ENCODE results near the gene CCT5. TPM values are rescaled to one million over a fixed set of nuclear protein-coding genes. Genes with fewer than 3 reads are reported as not detected.

CCT5 gene
- total RNA-seq, 1 experiment from 2014 or later = 675 TPM

DNA sequence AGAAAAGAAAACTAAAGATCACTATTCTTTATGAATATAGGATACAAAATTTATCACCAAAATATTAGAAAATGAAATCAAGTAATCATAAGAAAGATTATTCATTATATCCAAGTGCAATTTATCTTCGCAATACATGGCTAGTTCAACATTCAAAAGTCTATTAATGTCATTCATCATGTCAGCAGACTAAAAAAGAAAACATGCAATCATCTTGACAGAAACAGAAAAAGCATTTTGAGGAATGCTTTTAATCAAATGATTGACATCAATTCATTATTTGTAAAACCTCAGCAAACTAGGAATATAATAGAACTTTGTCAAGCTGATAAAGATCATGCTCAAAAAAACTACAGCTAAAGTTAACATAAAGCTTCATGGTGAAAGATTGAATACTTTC is 41.1 kb upstream of the CCT5 start:
- no TSS peak for BruUV-seq (replicated peaks)
- H3K4me1 ChIP-seq (ENCODE audit: insufficient read depth, low read length, poor library complexity, severe bottlenecking) = no peaks in the 10 kb centered on the region
- H3K4me3 ChIP-seq (ENCODE audit: low read depth, low read length, poor library complexity, severe bottlenecking) = no peak overlapping the region
- intact Hi-C loops (cut with micrococcal nuclease; ENCODE audit: unreplicated experiment) = no loop called here
- TF ChIP-seq, protein P1, sequence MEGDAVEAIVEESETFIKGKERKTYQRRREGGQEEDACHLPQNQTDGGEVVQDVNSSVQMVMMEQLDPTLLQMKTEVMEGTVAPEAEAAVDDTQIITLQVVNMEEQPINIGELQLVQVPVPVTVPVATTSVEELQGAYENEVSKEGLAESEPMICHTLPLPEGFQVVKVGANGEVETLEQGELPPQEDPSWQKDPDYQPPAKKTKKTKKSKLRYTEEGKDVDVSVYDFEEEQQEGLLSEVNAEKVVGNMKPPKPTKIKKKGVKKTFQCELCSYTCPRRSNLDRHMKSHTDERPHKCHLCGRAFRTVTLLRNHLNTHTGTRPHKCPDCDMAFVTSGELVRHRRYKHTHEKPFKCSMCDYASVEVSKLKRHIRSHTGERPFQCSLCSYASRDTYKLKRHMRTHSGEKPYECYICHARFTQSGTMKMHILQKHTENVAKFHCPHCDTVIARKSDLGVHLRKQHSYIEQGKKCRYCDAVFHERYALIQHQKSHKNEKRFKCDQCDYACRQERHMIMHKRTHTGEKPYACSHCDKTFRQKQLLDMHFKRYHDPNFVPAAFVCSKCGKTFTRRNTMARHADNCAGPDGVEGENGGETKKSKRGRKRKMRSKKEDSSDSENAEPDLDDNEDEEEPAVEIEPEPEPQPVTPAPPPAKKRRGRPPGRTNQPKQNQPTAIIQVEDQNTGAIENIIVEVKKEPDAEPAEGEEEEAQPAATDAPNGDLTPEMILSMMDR (conservative IDR thresholded peaks at IDR 0.05; ENCODE audit: low read depth, low read length) = no peak
- no peak for TF ChIP-seq EZH2 (IDR thresholded peaks at IDR 0.05; ENCODE audit: borderline replicate concordance, low read depth, low read length, poor library complexity, severe bottlenecking)
- POLR2A ChIA-PET (ENCODE audit: low non-redundant PET) = no interaction called here
- no peaks in the 10 kb centered on the region for H3K27me3 ChIP-seq (replicated peaks; ENCODE audit: insufficient read depth, low read depth, low read length, poor library complexity)
- H3K27ac ChIP-seq (ENCODE audit: low read depth, low read length, poor library complexity, severe bottlenecking) = no peak overlapping the region
- CTCF ChIA-PET = no interaction called here
- H3K36me3 ChIP-seq (ENCODE audit: insufficient read depth, low read length, poor library complexity, severe bottlenecking) = no peaks in the 10 kb centered on the region
- DNase-seq (ENCODE audit: low spot score) = no peak
- no peaks in the 10 kb centered on the region for H3K9me3 ChIP-seq (ENCODE audit: low read depth, low read length, poor library complexity, severe bottlenecking)

GRCh38 chr5:10213316-10213715 is 36.8 kb upstream of the CCT5 start:
- ChIA-PET CTCF (interaction anchor here (0.7 kb wide), 1 partner anchor 438 kb away, joined by 4 read pairs; no protein-coding TSS in a partner anchor), POLR2A (ENCODE audit: low non-redundant PET) (no interaction called here)
- no TSS peak for BruUV-seq (replicated peaks)
- H3K4me1 ChIP-seq (ENCODE audit: insufficient read depth, low read length, poor library complexity, severe bottlenecking) = no peaks in the 10 kb centered on the region
- DNase-seq (ENCODE audit: low spot score) = no peak
- intact Hi-C loops (cut with micrococcal nuclease; ENCODE audit: unreplicated experiment) = no loop called here
- no peaks in the 10 kb centered on the region for H3K27me3 ChIP-seq (replicated peaks; ENCODE audit: insufficient read depth, low read depth, low read length, poor library complexity)
- H3K27ac ChIP-seq (ENCODE audit: low read depth, low read length, poor library complexity, severe bottlenecking) = no peak overlapping the region
- no peaks in the 10 kb centered on the region for H3K36me3 ChIP-seq (ENCODE audit: insufficient read depth, low read length, poor library complexity, severe bottlenecking)
- H3K9me3 ChIP-seq (ENCODE audit: low read depth, low read length, poor library complexity, severe bottlenecking) = no peaks in the 10 kb centered on the region
- TF ChIP-seq EZH2 (IDR thresholded peaks at IDR 0.05; ENCODE audit: borderline replicate concordance, low read depth, low read length, poor library complexity, severe bottlenecking) = no peak
- TF ChIP-seq, protein P1 (conservative IDR thresholded peaks at IDR 0.05; ENCODE audit: low read depth, low read length) = no peak
- no peak overlapping the region for H3K4me3 ChIP-seq (ENCODE audit: low read depth, low read length, poor library complexity, severe bottlenecking)

DNA sequence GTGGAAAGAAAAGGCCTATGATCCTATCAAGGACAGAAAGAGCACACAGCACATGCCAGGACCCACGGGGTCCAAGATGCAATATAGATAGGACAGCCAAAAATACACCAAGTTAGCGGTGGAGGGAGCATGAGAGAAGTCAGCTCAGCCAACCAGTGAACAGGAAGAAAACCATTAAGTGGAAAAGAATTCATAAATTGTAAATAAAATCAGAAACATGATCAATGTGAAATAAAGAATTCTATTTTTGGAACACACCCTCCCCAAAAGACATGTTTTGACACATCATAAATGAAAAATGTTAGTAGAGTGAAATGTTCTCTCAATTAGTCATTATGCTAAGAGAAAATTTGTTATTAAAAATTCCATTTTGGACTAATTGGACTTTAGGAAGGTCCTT is 36.0 kb upstream of the CCT5 start:
- no peak for TF ChIP-seq EZH2 (IDR thresholded peaks at IDR 0.05; ENCODE audit: borderline replicate concordance, low read depth, low read length, poor library complexity, severe bottlenecking)
- TF ChIP-seq, protein P1 (conservative IDR thresholded peaks at IDR 0.05; ENCODE audit: low read depth, low read length) = no peak
- BruUV-seq (replicated peaks) = no TSS peak
- intact Hi-C loops (cut with micrococcal nuclease; ENCODE audit: unreplicated experiment) = no loop called here
- no peak for DNase-seq (ENCODE audit: low spot score)
- CTCF ChIA-PET = no interaction called here
- Histone ChIP-seq H3K9me3 (ENCODE audit: low read depth, low read length, poor library complexity, severe bottlenecking) (no peaks in the 10 kb centered on the region), H3K4me1 (ENCODE audit: insufficient read depth, low read length, poor library complexity, severe bottlenecking) (no peaks in the 10 kb centered on the region), H3K27me3 (replicated peaks; ENCODE audit: insufficient read depth, low read depth, low read length, poor library complexity) (no peaks in the 10 kb centered on the region), H3K27ac (ENCODE audit: low read depth, low read length, poor library complexity, severe bottlenecking) (no peak overlapping the region), H3K36me3 (ENCODE audit: insufficient read depth, low read length, poor library complexity, severe bottlenecking) (no peaks in the 10 kb centered on the region), H3K4me3 (ENCODE audit: low read depth, low read length, poor library complexity, severe bottlenecking) (no peak overlapping the region)
- POLR2A ChIA-PET (ENCODE audit: low non-redundant PET) = no interaction called here
